IPS-18c (cell line): ENCODE data around the gene SPATA6.
"Not testable (repeated sequence)": the region's sequence is repeated elsewhere in the genome, so short reads cannot be mapped to it uniquely, and the experiment has no call there.

Source experiments
- H3K4me3 ChIP-seq: 2 replicates; pipeline ENCODE4 v1.7.0; 2013; ENCODE audit warnings: low read depth, mild to moderate bottlenecking, low read length, moderate library complexity; ENCODE audit not compliant: insufficient read depth
- H3K9me3 ChIP-seq: one replicate; pipeline ENCODE4 v1.6.1; 2013; ENCODE audit warnings: mild to moderate bottlenecking, low read length, moderate library complexity; ENCODE audit not compliant: control insufficient read depth, insufficient read depth

Gene SPATA6

DNA sequence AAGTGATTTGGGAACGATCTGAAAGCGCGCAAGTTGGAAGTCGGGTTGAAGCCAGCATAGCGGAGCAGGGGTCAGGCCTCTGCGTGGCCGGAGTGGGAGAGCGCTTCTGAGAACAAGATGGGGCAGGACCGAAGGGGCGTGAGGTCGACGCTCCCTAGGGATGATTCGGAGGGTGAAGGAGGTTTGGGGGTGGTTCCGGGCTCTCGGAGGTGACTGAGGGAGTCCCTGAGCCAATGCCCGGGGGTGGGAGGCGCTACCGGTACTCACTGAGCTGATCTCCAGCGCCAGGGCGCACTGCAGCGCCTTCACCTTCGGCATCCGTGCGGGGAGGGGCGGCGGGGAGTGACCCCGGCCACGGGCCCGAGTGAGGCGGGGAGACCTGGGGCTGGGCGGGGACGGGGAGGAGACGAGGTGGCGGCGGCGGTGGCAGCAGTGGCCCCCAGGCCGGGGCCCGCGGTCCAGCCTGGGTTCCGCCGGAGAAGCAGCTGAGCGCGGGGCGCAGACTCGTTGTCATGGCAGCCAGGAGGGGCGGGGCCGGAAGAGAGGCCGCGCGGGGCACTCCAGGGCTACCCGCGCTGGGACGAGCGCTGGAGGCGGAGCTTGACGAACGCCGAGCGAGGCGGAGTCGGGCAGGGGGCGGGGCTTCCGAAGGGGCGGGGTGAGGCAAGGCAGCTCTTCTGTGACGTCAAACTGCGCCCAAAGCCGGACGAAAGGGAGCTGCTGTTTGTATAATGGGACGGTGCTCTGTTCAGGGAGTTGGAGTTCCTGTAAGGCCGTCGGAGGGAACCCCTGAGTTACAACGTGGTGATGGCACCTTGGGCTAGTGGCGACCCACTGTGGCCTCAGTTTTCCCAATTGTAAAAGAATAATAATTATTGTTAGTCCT, at the start of gene SPATA6:
SPATA6 (minus strand) TSS at position 514 of the 886 bp plus-strand sequence; CDS start at position 318, 196 bp downstream.
- Histone ChIP-seq H3K4me3 (peak within 1 kb of the TSS; percentile 79), H3K9me3 (no peaks in the 10 kb centered on the region)

DNA sequence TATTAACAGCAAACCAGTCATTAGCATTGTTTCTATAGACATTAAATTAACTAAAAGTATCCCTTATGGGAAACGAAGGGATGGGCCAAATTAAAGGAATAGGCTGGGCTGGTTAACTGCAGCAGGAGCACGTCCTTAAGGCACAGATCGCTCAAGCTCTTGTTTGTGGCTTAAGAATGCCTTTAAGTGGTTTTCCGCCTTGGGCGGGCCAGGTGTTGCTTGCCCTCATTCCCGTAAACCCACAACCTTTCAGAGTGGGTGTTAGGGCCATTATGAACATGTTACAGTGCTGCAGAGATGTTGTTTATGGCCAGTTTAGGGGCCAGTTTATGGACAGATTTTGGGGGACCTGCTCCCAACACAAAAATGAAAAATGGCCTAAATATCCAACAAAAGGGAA, 47.9 kb upstream of the SPATA6 start:
- not testable (repeated sequence) for H3K9me3 ChIP-seq, H3K4me3 ChIP-seq

DNA sequence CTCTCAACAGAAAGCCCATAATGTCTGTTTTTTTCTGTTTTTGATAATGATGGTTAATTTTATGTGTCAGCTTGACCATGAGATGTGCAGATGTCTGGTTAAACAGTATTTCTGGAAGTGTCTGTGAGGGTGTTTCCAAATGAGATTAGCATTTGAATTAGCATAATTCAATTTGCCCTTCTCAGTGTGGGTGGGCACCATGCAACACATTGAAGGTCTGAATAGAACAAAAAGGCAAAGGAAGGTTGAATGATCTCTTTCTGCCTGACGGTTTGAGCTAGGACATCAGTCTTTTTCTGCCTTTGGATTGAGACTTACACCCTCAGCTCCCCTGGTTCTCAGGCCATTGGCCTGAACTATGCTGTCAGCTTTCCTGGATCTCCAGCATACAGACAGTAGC, 34.9 kb upstream of the SPATA6 start:
- H3K4me3 ChIP-seq = no peak overlapping the region
- H3K9me3 ChIP-seq = no peaks in the 10 kb centered on the region

DNA sequence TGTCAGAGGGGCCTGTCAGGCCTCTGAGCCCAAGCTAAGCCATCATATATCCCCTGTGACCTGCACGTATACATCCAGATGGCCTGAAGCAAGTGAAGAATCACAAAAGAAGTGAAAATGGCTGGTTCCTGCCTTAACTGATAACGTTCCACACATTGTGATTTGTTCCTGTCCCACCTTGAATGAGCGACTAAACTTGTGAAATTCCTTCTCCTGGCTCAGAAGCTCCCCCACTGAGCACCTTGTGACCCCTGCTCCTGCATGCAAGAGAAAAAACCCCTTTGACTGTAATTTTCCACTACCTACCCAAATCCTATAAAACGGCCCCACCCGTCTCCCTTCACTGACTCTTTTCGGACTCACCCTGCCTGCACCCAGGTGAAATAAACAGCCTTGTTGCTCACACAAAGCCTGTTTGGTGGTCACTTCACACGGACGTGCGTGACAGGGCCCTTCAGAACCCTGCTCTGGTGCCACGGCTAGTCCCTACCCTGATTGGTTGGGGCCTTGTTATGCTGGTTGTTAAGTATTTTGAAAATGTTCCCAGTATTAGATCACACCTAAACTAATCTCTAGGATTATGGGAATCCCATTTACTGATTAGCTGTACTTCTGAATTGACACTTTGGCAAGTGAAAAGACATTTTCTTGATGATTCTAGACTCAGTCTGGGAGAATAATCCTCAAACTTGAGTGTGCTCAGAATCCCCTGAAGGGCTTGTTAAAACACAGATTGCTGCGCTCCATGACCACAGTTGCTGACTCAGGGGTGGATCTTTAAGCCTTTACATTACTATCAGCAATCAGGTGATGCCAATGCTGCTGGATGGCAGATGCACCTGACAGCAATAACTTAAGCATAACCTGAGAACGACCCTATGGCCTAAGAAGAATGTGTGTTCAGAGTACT, 28.8 kb upstream of the SPATA6 start:
- Histone ChIP-seq H3K9me3 (no peaks in the 10 kb centered on the region), H3K4me3 (no peak overlapping the region)

DNA sequence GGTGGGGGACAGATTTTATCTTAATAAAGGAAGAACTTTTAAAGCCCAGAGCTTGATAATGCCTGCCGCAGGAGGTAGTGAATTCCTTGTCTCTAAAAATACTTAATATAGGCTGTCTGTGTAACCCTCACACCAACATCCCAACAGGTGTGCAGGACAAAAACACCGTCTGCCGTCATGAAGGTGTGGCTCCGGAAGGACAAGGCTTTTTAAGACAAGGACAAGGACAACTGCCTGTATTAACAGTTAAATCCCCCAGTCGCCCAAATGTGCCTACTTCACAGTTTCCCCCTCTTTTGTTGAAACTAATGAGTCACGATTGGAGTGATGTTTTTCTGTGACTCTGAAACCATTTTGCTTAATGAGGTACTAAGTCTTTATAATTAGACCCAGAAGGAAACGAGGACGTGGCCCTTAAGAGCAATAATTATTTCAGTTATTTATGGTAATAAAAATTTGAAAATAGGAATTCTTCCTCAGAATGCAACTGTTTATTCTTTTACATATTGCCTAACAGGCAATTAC, 27.3 kb upstream of the SPATA6 start:
- H3K4me3 ChIP-seq = no peak overlapping the region

DNA sequence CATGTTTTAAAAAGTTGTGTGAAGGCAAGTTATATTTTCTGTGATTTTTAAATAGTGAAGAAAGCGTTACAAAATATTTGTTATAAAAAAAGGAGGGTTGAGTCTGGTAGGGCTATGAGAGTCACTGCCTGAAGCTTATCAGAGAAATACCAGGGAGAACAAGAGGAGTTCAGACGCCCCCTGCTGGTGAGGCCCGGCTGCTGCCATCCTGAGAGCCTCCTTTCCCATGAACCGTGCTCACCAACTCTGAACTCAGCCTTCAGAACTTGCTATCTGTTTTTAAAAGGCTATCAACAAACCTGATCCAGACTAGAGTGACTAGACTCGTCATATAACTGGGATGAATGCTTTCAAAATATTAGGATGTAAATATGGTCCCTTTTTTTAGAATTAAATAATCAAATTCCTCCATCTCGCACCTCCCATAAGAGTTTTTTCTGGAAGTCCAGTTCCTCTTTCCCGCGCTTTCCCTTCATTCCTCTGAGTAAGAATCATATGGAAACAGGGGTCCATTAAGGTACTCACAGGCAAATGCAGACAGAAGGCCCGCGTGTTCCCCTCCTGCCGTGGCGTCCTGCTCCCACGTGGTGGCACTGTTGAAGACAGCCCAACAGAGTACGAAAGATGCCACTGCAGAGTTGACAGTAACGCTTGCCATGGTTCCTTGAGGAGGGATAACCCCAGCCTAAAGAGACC, 26.2 kb upstream of the SPATA6 start:
- H3K4me3 ChIP-seq = no peak overlapping the region

More for the DNA sequence above, 27.3 kb upstream of the SPATA6 start:
- no peaks in the 10 kb centered on the region for H3K9me3 ChIP-seq

DNA sequence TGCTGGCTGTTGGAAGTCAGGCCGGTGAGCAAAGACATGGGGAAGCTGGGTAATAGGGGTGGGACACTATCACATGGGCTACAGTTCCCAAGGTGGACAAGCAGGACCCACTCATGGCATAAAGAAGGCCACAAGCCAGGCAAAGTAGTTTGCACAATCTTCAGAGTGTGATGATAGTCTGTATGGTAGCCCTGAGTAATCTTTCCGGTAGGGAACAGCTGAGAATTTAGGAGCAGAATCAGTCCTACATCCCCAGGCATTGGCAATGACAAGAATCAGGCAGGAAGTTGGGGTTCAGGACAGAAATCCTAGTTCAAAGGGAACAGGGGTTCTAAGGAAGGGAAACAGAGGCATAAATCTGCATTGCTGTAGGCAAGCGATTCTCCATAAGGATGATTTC, 23.9 kb upstream of the SPATA6 start:
- no peak overlapping the region for H3K4me3 ChIP-seq

More for the DNA sequence above, 26.2 kb upstream of the SPATA6 start:
- no peaks in the 10 kb centered on the region for H3K9me3 ChIP-seq

DNA sequence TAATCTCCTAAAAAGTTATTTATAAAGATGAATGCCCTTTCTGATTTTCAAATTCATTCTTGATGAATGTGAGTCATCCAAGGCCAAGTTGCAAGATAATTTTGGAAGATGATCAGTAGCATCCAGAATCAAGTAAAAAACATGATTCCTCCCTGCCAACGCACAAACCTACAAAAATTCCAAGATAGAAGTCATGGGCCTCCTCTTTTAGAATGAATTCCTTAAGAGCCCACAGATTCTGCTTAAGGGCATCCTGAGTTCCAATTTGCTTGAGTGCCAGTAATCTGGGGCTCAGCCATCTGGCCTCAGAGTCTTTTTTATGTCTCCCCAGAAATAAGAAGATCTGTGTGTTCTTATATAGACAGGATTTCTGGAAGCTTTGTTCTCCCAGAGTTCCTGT, 23.2 kb upstream of the SPATA6 start:
- H3K4me3 ChIP-seq = no peak overlapping the region
- H3K9me3 ChIP-seq = no peaks in the 10 kb centered on the region

More for the DNA sequence above, 23.9 kb upstream of the SPATA6 start:
- H3K9me3 ChIP-seq = no peaks in the 10 kb centered on the region

DNA sequence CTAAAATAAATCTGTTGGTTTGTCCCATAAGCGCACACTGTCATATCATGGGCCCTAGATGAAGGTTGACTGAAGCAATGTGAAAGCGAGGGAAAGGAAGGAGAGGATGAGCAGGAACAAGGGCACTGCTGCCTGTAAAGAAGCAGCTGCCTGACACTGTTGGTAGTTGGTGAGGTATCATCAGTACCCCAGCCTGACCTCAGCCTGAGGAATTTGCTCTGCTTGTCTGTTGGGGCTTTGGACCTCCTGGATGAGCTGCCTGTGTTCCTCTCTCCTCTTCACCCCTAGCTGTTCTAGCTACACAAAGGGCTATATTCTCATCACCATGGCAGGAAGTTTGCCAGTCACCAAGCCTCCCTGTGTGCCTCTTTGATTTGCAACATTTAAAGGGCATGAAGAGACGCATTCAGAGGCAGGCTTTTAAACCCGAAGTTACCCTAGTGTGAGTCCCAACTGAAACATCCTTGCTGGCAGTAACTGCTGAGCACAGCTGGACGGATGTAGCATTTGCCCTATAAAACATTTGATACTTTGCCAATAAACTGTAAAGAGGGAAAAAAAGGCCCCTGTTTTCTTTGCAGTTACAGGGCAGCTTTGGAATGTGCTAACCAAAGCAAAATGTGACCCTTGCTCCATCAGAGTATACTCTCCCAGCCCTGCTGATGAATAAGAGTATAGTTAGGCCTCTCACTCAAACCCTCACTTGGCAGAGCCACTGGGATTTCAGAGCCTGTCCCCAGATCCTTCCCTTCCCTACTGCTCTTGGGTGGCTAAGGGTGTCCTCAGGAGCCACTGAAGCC, 22.2 kb upstream of the SPATA6 start:
- H3K9me3 ChIP-seq = no peaks in the 10 kb centered on the region
- H3K4me3 ChIP-seq = no peak overlapping the region

DNA sequence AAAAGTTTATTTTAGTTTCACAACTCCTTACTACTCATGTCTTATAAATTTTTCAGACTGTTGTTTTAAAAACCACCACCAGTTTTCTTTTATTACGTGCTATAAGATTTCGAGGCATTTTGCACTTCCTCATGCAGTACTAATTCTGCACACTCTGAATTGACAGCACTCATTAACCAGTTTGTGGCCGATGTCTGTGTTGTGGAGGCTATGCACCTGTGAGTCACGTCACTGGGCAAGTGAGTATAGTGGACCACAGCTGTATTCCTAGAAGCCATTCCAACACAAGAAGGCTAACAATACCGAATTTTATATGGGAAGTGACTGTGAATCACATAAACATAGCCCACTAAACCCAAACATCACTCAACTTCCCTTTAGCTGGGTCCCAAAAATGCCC, 21.0 kb upstream of the SPATA6 start:
- no peaks in the 10 kb centered on the region for H3K9me3 ChIP-seq
- H3K4me3 ChIP-seq = no peak overlapping the region

DNA sequence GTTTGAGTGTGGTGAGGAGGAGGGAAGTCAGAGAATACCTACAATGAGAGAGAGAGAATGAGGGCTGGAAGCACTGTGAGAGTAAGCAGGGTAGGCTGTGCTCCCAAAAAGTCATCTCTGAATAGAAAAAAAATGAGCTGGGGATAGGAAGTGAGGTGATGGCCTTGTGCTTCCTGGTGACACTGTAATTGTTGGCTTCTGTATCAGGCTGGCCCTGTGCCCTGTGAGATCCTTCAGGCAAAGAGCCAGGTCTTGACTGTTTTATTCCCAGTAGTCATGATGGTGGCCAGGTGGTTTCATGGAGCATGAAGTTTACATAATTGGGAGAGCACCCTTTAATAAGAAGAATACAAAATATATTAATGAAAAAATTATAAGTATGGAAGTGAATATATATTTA, 20.4 kb upstream of the SPATA6 start:
- no peaks in the 10 kb centered on the region for H3K9me3 ChIP-seq

DNA sequence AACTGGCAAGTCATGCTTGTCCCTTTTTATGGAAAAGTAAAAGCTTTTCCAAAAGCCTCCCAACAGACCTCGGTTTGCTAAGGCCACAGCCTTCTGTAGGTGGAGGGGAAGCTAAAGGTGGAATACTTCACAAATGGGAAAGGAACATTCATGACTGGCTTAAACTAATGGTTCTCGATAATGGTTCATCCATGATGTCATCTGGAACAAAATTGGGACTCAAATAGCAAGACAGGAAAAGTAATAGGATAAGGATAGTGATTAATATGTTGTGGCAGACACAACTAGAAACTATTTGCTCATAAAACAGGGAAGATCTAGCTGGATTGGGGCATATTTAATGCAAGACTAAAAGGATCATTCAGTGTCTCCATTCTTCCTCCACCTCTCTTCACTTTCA, 16.7 kb upstream of the SPATA6 start:
- Histone ChIP-seq H3K9me3 (no peaks in the 10 kb centered on the region), H3K4me3 (no peak overlapping the region)

More for the DNA sequence above, 20.4 kb upstream of the SPATA6 start:
- H3K4me3 ChIP-seq = no peak overlapping the region

DNA sequence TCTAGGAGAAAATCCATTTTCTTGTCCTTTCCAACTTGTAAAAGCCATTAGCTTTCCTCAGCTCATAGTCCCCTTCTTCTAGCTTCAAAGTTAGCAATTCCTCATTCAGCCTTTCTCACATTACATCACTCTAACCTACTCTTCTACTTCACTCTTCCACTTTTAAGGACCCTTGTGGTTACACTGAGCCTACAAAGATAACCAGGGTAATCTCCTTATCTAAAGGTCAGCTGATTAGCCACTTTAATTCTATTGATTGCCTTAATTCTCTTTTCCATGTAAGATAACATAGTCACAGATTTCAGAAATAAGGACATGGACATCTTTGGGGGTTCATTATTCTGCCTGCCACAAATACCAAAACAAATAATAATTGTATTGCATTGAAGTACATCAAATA, 8.5 kb upstream of the SPATA6 start:
- Histone ChIP-seq H3K9me3 (no peaks in the 10 kb centered on the region), H3K4me3 (no peak overlapping the region)

DNA sequence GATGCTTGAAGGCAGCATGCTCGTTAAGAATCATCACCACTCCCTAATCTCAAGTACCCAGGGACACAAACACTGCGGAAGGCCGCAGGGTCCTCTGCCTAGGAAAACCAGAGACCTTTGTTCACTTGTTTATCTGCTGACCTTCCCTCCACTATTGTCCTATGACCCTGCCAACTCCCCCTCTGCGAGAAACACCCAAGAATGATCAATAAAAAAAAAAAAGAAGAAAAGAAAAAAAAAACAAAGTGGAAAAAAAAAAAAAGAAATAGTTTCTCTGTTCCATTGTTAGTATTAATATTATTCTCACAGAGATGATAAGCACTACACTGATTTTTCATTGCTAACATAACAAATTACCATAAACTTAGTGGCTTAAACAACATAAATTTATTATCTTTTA, 8.0 kb upstream of the SPATA6 start:
- H3K4me3 ChIP-seq, H3K9me3 ChIP-seq: not testable (repeated sequence)

DNA sequence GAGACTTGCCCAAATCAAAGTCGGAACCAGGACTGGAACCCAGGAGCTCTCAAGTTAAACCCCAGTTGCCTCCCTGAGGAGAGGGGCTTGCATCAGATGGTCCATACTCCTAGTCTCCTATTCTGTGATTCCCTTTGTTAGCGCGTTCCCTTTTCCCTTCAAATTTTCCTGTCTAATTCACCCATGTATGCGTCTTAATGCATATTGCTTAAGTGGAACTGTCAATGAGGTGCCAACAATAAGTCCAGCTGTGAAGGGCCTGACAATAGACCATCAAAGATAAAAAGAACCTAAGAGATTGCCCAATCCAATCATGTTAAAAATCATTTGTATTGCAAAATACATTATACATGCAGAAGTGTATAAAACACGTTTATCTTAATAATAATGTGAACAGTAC, 634 bp upstream of the SPATA6 start:
- H3K4me3 ChIP-seq = peak overlapping the region; percentile 48
- H3K9me3 ChIP-seq = no peaks in the 10 kb centered on the region

DNA sequence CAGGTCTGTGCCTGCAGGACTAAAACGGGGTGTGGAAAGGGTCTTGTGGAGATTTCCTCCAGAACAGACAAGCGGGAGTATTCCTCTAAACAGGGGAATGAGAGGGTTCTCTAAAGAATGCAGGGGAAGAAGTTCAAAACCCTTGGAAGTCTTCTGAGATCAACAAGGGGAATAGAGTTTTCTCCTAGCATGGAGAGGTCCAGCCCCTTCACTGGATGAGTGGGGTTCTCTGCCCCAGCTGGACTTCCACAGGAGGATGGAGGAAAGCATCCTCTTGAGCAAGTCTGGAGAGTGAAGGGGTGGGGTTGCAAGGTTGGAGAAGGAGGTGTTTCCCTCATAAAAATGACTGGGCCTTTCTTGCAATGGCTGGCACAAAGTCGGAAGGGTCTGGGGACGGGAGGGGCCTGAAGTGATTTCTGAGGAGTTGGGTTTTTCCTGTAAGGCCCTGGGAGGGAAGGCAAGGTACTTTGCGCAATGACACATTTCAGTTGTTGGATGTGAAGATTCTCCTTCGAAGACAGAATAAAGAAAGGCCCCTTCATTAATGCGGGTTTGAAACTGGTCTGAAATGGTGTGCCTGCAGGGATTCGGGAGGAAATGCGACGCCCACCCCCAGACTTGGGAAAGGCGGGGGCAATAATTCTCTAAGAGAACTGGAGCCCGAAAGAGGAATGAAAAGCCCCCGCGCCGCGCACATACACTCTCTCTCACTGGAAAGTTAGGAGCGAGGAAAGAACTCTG, 884 bp downstream of the SPATA6 start:
- Histone ChIP-seq H3K4me3 (peak overlapping the region; percentile 79), H3K9me3 (no peaks in the 10 kb centered on the region)
